ENCODE measurements around the gene CPNE4.
"Not testable (repeated sequence)": the region's sequence is repeated elsewhere in the genome, so short reads cannot be mapped to it uniquely, and the experiment has no call there.

Gene CPNE4

DNA sequence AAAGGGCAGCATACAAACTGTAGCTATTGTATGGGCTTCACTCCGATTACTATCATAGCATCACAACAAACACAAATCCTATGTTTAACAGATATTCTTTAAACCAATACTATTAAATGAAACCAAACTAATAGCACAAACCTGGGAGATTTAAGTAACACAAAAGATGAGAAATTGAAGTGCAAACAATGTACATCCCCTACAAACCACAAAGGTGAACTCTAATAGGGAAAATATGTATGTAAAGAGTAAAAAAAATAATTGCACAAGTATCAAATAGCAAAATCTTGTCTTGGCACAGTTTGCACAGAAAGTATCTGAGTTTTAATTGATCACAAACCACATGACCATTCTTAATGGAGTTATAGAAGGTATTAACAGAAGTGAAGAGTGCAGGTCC is 138.5 kb downstream of the CPNE4 start:
- Mint-ChIP-seq H3K27me3 (no peaks in the 10 kb centered on the region), H3K9me3 (ENCODE audit: low read depth) (peaks cover 6% of the 10 kb centered on the region), H3K36me3 (no peaks in the 10 kb centered on the region), H3K4me3 (no peak overlapping the region), H3K4me1 (ENCODE audit: low read depth) (no peaks in the 10 kb centered on the region), H3K27ac (no peak overlapping the region)

DNA sequence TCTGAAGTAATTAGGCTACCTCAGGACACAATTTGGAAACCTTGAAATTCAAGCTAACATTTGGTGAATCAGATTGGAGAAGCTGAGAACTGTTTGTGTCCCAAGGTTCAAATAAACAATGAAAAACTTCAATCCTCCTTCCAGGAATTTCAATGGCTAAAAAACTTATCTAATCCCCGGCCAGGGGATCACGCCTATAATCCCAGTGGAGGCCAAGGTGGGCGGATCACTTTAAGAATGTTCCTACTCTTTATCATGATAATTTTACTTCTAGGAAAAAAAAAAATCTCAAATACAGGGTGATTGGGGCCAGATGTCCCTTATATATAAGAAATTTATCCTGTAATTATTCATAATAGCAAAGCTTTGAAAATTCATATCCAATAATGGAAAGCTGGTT is 139.0 kb downstream of the CPNE4 start:
- no peaks in the 10 kb centered on the region for H3K36me3 Mint-ChIP-seq
- H3K4me1 Mint-ChIP-seq (ENCODE audit: low read depth) = no peaks in the 10 kb centered on the region
- peaks cover under 1% of the 10 kb centered on the region for H3K27me3 Mint-ChIP-seq
- no peak overlapping the region for H3K4me3 Mint-ChIP-seq
- H3K9me3 Mint-ChIP-seq (ENCODE audit: low read depth) = peaks cover 6% of the 10 kb centered on the region
- no peak overlapping the region for H3K27ac Mint-ChIP-seq

DNA sequence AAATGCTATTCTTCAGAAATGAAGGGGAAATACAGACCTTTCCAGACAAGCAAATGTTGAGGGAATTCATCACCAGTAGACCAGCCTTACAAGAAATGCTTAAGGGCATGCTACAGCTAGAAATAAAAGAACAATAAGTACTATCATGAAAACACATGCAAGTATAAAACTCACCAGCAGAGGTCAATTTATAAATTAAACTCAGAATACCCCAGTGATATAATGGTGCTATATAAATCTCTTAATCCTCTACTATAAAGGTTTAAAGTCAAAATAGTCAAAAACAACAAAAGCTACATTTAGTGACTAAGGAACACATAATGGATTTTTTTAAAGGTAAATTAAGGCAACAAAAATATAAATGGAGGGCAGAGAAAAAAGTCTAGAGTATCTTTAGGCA is 142.5 kb downstream of the CPNE4 start:
- Mint-ChIP-seq H3K27ac (no peak overlapping the region), H3K27me3 (peaks cover 3% of the 10 kb centered on the region), H3K4me1 (ENCODE audit: low read depth) (no peaks in the 10 kb centered on the region), H3K36me3 (no peaks in the 10 kb centered on the region), H3K4me3 (no peak overlapping the region), H3K9me3 (ENCODE audit: low read depth) (peaks cover 6% of the 10 kb centered on the region)

DNA sequence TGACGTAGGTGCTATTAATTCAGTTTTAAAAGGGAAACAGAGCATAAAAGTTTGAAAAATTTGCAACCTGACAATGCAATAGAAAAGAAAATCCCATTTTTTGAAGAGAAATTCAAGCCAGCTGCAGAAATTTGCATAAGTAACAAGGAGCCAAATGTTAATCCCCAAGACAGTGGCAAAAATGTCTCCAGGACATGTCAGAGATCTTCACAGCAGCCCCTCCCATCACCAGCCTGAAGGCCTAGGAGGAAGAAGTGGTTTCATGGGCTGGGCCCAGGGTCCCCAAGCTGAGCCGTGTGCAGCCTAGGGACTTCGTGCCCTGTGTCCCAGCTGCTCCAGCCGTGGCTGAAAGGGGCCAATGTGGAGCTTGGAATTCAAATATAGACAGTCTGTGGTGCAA is 148.9 kb downstream of the CPNE4 start:
- not testable (repeated sequence) for H3K36me3 Mint-ChIP-seq; H3K9me3 Mint-ChIP-seq (ENCODE audit: low read depth); H3K4me1 Mint-ChIP-seq (ENCODE audit: low read depth); H3K27me3 Mint-ChIP-seq; H3K27ac Mint-ChIP-seq; H3K4me3 Mint-ChIP-seq

DNA sequence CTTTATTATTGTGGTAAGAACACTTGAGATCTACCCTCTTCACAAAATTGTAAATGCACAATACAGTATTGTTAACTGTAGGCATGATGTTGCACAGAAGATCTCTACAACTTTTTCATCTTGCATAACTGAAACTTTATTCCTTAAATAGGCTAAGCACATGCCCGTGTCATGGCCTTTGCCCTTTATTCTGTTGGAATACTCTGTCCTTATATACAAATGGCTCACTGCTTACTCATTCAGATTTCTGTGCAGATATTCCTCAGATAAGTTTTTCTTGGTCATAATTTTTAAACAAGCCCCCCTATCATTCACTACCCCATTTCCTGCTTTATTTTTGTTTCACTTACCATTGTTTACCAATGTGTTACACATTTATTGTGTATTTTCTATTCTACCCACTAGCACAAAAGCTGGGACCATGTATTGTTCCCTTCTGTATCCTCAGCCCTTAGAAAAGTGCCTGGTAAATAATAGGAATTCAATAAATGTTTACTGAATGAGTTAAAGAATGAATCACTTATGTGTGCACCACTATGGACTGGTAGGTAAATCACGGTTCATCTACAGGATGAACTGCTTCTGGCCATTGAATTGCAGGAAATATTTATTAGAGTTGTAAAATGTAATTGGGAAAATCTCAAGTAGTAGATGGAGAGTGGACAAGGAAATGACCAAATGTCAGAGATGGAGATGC is 151.0 kb downstream of the CPNE4 start:
- no peaks in the 10 kb centered on the region for H3K9me3 Mint-ChIP-seq (ENCODE audit: low read depth)

DNA sequence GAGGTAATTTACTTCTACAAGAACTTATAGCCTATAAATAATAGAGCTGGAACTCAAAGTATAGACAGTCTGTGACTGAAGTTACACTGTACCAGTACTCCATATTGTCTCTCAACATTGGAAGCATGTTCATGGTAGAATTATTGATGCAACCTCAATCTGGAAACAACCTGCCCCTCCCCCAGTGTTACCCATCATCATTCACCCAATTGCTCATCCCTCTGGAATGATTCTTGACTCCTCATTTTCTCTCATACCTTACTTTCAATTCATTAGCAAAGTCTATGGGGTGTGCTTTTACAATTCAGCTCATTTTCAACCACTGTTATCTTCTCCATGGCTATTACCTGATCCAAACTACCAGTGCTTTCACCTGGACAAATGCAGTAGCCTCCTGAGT is 151.7 kb downstream of the CPNE4 start:
- Mint-ChIP-seq H3K9me3 (ENCODE audit: low read depth) (no peaks in the 10 kb centered on the region), H3K4me3 (no peak overlapping the region), H3K36me3 (no peaks in the 10 kb centered on the region), H3K27ac (no peak overlapping the region), H3K27me3 (peaks cover 4% of the 10 kb centered on the region), H3K4me1 (ENCODE audit: low read depth) (no peaks in the 10 kb centered on the region)

More for the DNA sequence above, 151.0 kb downstream of the CPNE4 start:
- H3K4me3 Mint-ChIP-seq = no peak overlapping the region
- no peak overlapping the region for H3K27ac Mint-ChIP-seq
- H3K27me3 Mint-ChIP-seq = peaks cover 4% of the 10 kb centered on the region
- no peaks in the 10 kb centered on the region for H3K4me1 Mint-ChIP-seq (ENCODE audit: low read depth)
- H3K36me3 Mint-ChIP-seq = no peaks in the 10 kb centered on the region

DNA sequence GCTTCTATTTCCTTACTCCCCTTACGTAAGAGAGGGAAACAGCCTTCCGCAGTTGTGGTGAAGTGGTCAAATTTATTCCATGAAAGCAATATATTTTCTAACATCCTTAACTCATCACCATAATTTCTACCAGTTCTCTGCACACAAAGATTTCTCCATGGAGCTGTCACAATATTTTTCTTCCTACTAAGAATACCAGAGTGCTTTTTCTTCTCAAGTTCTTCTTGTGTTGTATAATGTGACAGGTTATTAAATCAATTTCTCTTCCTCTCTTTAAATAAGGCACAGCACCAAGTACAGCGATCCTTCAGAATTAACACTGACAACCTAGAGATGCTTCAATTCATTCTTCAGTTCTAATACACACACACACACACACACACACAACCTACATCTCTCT is 153.0 kb downstream of the CPNE4 start:
- no peaks in the 10 kb centered on the region for H3K36me3 Mint-ChIP-seq
- no peak overlapping the region for H3K4me3 Mint-ChIP-seq
- H3K9me3 Mint-ChIP-seq (ENCODE audit: low read depth) = no peaks in the 10 kb centered on the region
- no peaks in the 10 kb centered on the region for H3K4me1 Mint-ChIP-seq (ENCODE audit: low read depth)
- H3K27me3 Mint-ChIP-seq = no peaks in the 10 kb centered on the region
- no peak overlapping the region for H3K27ac Mint-ChIP-seq

DNA sequence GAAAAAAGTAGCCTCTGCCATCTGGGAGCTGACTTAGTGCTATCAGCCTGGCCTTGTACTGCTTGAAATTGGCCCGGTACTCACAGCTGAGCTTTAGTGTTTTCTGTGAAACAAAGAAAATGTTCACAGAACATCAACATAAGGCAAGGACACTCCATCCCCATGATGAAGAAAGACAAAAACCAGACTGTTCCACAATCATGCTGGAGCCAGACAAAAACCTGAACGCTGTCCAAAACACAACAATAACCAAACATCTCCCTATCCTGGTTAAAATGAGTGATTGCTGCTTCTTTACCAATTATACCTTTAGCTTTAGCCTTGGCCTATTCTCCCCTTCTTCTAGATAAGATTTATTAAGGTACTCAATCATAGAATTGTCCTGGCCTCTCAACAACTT is 153.9 kb downstream of the CPNE4 start:
- H3K27me3 Mint-ChIP-seq = no peaks in the 10 kb centered on the region
- H3K36me3 Mint-ChIP-seq = no peaks in the 10 kb centered on the region
- no peaks in the 10 kb centered on the region for H3K9me3 Mint-ChIP-seq (ENCODE audit: low read depth)
- no peaks in the 10 kb centered on the region for H3K4me1 Mint-ChIP-seq (ENCODE audit: low read depth)
- no peak overlapping the region for H3K4me3 Mint-ChIP-seq
- no peak overlapping the region for H3K27ac Mint-ChIP-seq

DNA sequence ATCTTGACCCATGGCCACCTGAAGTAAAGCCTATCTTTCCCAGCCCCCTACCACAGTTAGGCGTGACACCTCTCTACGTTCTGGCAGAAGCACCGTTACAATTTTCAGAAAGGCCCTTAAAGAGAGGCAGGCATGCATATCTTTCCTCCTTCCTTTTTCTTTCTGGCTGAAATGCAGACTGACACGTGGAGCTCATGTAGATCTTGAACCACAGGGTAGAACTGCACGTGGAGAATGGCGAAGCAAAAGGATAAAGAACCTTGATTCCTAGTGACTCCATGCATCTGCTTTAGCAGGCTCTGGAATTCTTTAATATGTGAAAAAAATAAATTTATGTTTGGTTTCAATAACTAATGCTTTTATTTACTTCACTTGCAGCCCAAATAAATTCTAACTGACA is 166.6 kb downstream of the CPNE4 start:
- Mint-ChIP-seq H3K4me1 (ENCODE audit: low read depth) (no peaks in the 10 kb centered on the region), H3K27ac (no peak overlapping the region)

DNA sequence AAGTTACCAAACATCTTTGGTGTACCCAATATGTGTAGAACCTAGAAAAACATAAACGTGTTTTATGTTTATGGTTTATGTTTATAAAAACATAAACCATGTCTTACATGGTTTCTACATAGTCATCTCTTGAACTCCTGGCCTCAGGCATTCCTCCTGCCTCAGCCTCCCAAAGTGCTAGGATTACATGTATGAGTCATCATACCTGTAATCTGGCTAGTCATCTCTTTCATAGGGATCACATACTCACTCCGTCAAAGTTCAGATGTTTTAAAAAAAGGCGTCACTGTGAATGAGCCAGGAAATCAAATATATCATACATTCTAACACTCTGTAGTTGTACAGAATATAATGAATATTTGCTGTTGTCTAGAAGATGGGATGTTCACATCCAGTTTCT is 178.6 kb downstream of the CPNE4 start:
- peaks cover 3% of the 10 kb centered on the region for H3K27me3 Mint-ChIP-seq
- no peak overlapping the region for H3K4me3 Mint-ChIP-seq
- no peaks in the 10 kb centered on the region for H3K4me1 Mint-ChIP-seq (ENCODE audit: low read depth)
- H3K9me3 Mint-ChIP-seq (ENCODE audit: low read depth) = no peaks in the 10 kb centered on the region
- H3K27ac Mint-ChIP-seq = no peak overlapping the region
- H3K36me3 Mint-ChIP-seq = no peaks in the 10 kb centered on the region

More for the DNA sequence above, 166.6 kb downstream of the CPNE4 start:
- Mint-ChIP-seq H3K27me3 (peaks cover 1% of the 10 kb centered on the region), H3K36me3 (no peaks in the 10 kb centered on the region), H3K4me3 (no peak overlapping the region), H3K9me3 (ENCODE audit: low read depth) (no peaks in the 10 kb centered on the region)

DNA sequence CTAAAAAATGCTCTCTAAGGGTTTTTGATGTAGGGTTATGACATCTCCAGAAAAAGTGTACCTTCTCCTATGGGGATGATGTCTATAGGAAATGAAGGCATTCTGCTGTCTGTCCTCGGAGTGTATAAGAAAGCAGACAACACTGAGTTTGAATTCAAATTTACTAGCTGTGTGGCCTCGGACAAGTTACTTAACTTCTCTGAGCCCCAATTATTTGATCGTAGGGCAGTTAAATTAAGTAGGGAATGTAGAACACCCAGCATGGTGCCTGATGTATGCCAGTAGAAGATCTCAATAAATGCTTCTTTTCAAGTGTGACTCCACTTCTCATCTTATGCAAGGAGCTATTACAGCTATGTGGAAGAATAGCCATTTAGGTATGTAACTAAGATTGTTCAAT is 184.6 kb downstream of the CPNE4 start:
- no peak overlapping the region for H3K4me3 Mint-ChIP-seq
- no peaks in the 10 kb centered on the region for H3K9me3 Mint-ChIP-seq (ENCODE audit: low read depth)
- H3K27me3 Mint-ChIP-seq = peaks cover 3% of the 10 kb centered on the region
- no peak overlapping the region for H3K27ac Mint-ChIP-seq
- no peaks in the 10 kb centered on the region for H3K36me3 Mint-ChIP-seq
- no peaks in the 10 kb centered on the region for H3K4me1 Mint-ChIP-seq (ENCODE audit: low read depth)

DNA sequence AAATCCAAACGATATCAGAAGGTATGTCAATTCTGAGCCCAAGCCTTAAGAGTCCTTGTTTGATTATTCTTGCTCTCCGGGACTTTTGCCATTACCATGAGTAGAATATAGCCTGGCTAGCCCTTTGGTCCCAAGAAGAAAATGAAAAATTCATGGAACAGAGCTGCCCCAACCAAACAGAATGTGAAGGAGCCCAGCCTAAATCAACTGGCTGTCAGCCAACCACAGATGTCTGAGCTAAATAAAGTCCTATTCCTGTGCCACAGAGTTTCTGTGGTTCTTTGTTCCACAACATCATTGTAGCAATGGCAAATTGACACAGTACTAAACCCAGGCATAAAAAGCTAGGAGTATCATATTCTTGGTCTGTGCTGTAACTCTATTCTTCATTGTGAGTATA is 185.2 kb downstream of the CPNE4 start:
- H3K9me3 Mint-ChIP-seq (ENCODE audit: low read depth) = no peaks in the 10 kb centered on the region
- no peak overlapping the region for H3K27ac Mint-ChIP-seq
- H3K4me1 Mint-ChIP-seq (ENCODE audit: low read depth) = no peaks in the 10 kb centered on the region
- H3K36me3 Mint-ChIP-seq = no peaks in the 10 kb centered on the region
- H3K4me3 Mint-ChIP-seq = no peak overlapping the region
- peaks cover 3% of the 10 kb centered on the region for H3K27me3 Mint-ChIP-seq

DNA sequence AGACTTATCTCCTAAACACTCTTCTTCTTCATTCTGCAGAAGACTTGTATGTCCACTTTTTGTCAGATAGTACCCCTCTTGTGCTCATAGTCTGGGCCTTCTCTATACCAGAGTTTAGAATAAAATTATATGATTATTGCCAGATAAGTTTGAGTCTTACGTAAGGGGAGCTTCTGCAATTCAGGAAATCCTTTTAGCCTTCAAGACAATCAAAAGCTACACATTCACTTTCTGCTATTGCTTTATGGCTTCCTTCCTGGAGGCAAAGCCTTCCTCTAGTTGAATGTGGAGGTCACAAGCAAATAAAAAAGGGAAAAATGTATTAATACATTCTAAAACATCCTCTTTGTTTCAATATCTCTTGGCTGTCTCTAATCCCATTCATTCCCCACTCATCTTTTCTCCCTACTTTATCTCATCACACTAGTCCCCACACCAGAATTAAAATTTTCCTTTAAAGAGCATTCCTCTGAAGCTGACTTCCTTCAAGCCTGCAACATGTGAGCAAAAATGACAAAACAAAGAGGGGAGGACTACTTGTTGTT is 186.8 kb downstream of the CPNE4 start:
- Mint-ChIP-seq H3K27me3 (peaks cover 3% of the 10 kb centered on the region), H3K4me3 (no peak overlapping the region), H3K9me3 (ENCODE audit: low read depth) (no peaks in the 10 kb centered on the region), H3K27ac (no peak overlapping the region), H3K36me3 (no peaks in the 10 kb centered on the region), H3K4me1 (ENCODE audit: low read depth) (no peaks in the 10 kb centered on the region)

DNA sequence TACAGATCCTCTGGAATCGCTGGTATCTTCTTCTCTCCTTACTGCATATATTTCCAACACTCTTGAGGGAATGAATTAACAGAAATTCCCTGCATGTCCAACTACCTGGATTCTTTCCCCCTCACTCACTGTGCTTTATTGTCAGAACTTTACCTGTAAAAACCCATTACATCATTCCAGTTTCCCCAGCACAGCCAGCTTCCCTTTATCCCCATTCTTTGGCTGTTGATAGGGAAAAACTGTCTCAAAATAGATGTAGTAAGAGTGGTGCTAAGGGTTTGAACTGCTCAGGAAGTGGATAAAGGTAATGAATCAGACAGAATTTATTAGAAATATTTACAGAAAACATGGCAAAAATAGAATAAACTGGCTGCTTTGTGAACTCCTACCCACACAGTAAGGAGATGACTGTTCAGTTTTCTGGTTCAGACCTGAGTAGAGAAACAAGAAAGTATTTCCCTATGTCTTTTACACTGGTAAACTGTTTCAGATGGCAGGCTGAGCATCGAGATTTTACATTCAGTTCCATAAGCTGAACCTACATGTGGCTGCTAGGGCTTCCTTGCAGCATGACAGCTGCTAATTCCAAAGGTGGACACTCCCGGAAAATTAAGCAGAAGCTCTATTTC is 188.4 kb downstream of the CPNE4 start:
- Mint-ChIP-seq H3K9me3 (ENCODE audit: low read depth) (no peaks in the 10 kb centered on the region), H3K4me3 (no peak overlapping the region), H3K36me3 (no peaks in the 10 kb centered on the region), H3K27ac (no peak overlapping the region), H3K4me1 (ENCODE audit: low read depth) (no peaks in the 10 kb centered on the region), H3K27me3 (peaks cover 3% of the 10 kb centered on the region)

DNA sequence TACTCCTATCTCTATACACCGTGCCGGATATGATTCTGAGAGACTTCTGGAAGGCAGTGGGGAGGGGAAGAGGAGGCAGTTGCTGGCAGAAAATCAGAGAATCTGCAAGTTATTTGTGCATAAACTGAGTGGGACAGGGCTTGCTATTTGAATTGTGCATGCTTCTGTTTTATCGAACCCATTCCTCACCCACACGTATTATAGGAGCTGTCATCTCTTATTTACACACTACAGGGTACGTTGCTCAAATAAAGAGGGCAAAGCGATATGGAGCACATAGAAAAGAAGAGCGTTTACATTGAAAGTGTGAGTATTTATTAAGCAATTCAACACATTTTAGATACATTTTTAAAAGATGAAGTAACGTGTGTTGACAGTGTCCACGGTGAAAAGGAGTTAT is 191.6 kb downstream of the CPNE4 start:
- Mint-ChIP-seq H3K27ac (no peak overlapping the region), H3K9me3 (ENCODE audit: low read depth) (no peaks in the 10 kb centered on the region), H3K36me3 (no peaks in the 10 kb centered on the region), H3K4me1 (ENCODE audit: low read depth) (no peaks in the 10 kb centered on the region), H3K27me3 (peaks cover 1% of the 10 kb centered on the region), H3K4me3 (no peak overlapping the region)

All from activated naive CD8-positive, alpha-beta T cell (primary cell).